ENCODE data around the gene DOCK2. TPM values are rescaled to one million over a fixed set of nuclear protein-coding genes. Genes with fewer than 3 reads are reported as not detected.

Gene DOCK2
- total and polyA plus RNA-seq, 12 donors, result 3.3 to 59.5 (median 21.0) TPM

- no peak for DNase-seq
- 65 to 74% (median 70%) methylated on average over 1 of the region's 1 CpG for WGBS, 4 donors
- intact Hi-C loops (cut with DNase I), result no loop called here
Observed at GRCh38 chr5:169728418-169728817, 91.3 kb downstream of the DOCK2 start.

GRCh38 chr5:169731221-169731620, 94.1 kb downstream of the DOCK2 start:
- no peaks in the 10 kb centered on the region for H3K27me3 ChIP-seq
- no peaks in the 10 kb centered on the region for H3K36me3 ChIP-seq (replicated peaks in 1 of 2)
- TF ChIP-seq CTCF (IDR thresholded peaks at IDR 0.05) (no peak), POLR2A (IDR thresholded peaks at IDR 0.05) (no peak)
- no peak overlapping the region for H3K4me3 ChIP-seq
- DNase-seq, result no peak
- H3K9me3 ChIP-seq (replicated peaks in 1 of 3), result peaks cover 0 to 4% (median 0%) of the 10 kb centered on the region in 3 donors
- no peaks in the 10 kb centered on the region for H3K4me1 ChIP-seq (replicated peaks in 1 of 2)
- 86 to 90% (median 88%) methylated on average over 6 of the region's 6 CpGs for WGBS, 4 donors
- H3K27ac ChIP-seq, result no peak overlapping the region
- intact Hi-C loops (cut with DNase I), result no loop called here

More at GRCh38 chr5:169728418-169728817, 91.3 kb downstream of the DOCK2 start:
- no peak for TF ChIP-seq POLR2A (IDR thresholded peaks at IDR 0.05)
- TF ChIP-seq CTCF (IDR thresholded peaks at IDR 0.05), result no peak
- H3K36me3 ChIP-seq (replicated peaks in 1 of 2), result no peaks in the 10 kb centered on the region
- no peaks in the 10 kb centered on the region for H3K27me3 ChIP-seq
- no peaks in the 10 kb centered on the region for H3K4me1 ChIP-seq (replicated peaks in 1 of 2)
- H3K4me3 ChIP-seq, result no peak overlapping the region
- no peak overlapping the region for H3K27ac ChIP-seq
- peaks cover 0 to 2% (median 0%) of the 10 kb centered on the region in 3 donors for H3K9me3 ChIP-seq (replicated peaks in 1 of 3)

GRCh38 chr5:169732841-169733240, 95.8 kb downstream of the DOCK2 start:
- WGBS, 4 donors, result 52 to 67% (median 59%) methylated on average over 1 of the region's 1 CpG
- no peak overlapping the region for H3K27ac ChIP-seq
- H3K36me3 ChIP-seq (replicated peaks in 1 of 2), result no peaks in the 10 kb centered on the region
- intact Hi-C loops (cut with DNase I), result no loop called here
- H3K9me3 ChIP-seq (replicated peaks in 1 of 3), result peaks cover 0 to 4% (median 0%) of the 10 kb centered on the region in 3 donors
- H3K27me3 ChIP-seq, result no peaks in the 10 kb centered on the region
- TF ChIP-seq POLR2A (IDR thresholded peaks at IDR 0.05), result no peak
- TF ChIP-seq CTCF (IDR thresholded peaks at IDR 0.05), result no peak
- no peak for DNase-seq
- no peak overlapping the region for H3K4me3 ChIP-seq
- no peaks in the 10 kb centered on the region for H3K4me1 ChIP-seq (replicated peaks in 1 of 2)

GRCh38 chr5:169735913-169736312, 98.8 kb downstream of the DOCK2 start:
- H3K27ac ChIP-seq, result no peak overlapping the region
- 88 to 92% (median 90%) methylated on average over 3 of the region's 3 CpGs for WGBS, 4 donors
- no peaks in the 10 kb centered on the region for H3K36me3 ChIP-seq (replicated peaks in 1 of 2)
- H3K4me3 ChIP-seq, result no peak overlapping the region
- intact Hi-C loops (cut with DNase I), result no loop called here
- TF ChIP-seq POLR2A (IDR thresholded peaks at IDR 0.05), result no peak
- no peak for TF ChIP-seq CTCF (IDR thresholded peaks at IDR 0.05)
- DNase-seq, result no peak
- H3K4me1 ChIP-seq (replicated peaks in 1 of 2), result no peaks in the 10 kb centered on the region
- peaks cover 0 to 4% (median 0%) of the 10 kb centered on the region in 3 donors for H3K9me3 ChIP-seq (replicated peaks in 1 of 3)
- no peaks in the 10 kb centered on the region for H3K27me3 ChIP-seq

Measured in adrenal gland (tissue), 12 donors.